MM.1S (cell line): ENCODE results near the gene SPATA6.

Experiments
- CTCF ChIP-seq: fragments of 300-600 bp; sonication (generic); IDR thresholded peaks from 2 replicates; pipeline ENCODE4 v1.5.1; 2016; ENCODE audit warnings: antibody characterized with exemption, low read length, mixed read lengths
- EZH2 ChIP-seq: fragments of 300-600 bp; sonication (generic); optimal IDR thresholded peaks from 2 replicates; pipeline ENCODE3; 2017; ENCODE audit warnings: low read depth, mild to moderate bottlenecking, antibody characterized with exemption, low read length, mixed read lengths
- EZH2phosphoT487 ChIP-seq: fragments of 300-600 bp; sonication (generic); IDR thresholded peaks from 2 replicates; pipeline ENCODE4 v1.6.1; 2018; ENCODE audit warnings: antibody characterized with exemption, low read length

GRCh38 chr1:48405940-48406339 lies 66.1 kb downstream of the SPATA6 start:
- TF ChIP-seq EZH2 (no peak), CTCF (no peak), EZH2phosphoT487 (no peak)
